GM23248 (cell line): ENCODE data around the gene ZNF644. TPM values are rescaled to one million over a fixed set of nuclear protein-coding genes. Genes with fewer than 3 reads are reported as not detected.
"Not testable (repeated sequence)": the region's sequence is repeated elsewhere in the genome, so short reads cannot be mapped to it uniquely, and the experiment has no call there.

Experiments
- DNase-seq: peaks from one replicate; pipeline ENCODE4 v3.0.0-alpha.2; 2015
- H2AFZ ChIP-seq: fragments of 200-600 bp; sonication (generic); 2 replicates; pipeline ENCODE4 v1.6.1; 2016; ENCODE audit warnings: antibody characterized with exemption
- H3F3A ChIP-seq: fragments of 200-600 bp; sonication (generic); 2 replicates; pipeline ENCODE4 v1.6.1; 2016; ENCODE audit warnings: mild to moderate bottlenecking, antibody characterized with exemption, mixed run types; ENCODE audit not compliant: insufficient read depth
- H3K27ac ChIP-seq: fragments of 200-600 bp; sonication (generic); 2 replicates; pipeline ENCODE4 v1.5.1; 2016; ENCODE audit warnings: mild to moderate bottlenecking
- H3K27me3 ChIP-seq: fragments of 200-600 bp; sonication (generic); replicated peaks from 2 replicates; pipeline ENCODE4 v1.6.1; 2016; ENCODE audit warnings: mild to moderate bottlenecking; ENCODE audit not compliant: insufficient read depth
- H3K36me3 ChIP-seq: fragments of 200-600 bp; sonication (generic); 2 replicates; pipeline ENCODE4 v1.6.1; 2016; ENCODE audit warnings: low read depth, mild to moderate bottlenecking
- H3K4me1 ChIP-seq: fragments of 200-600 bp; sonication (generic); 2 replicates; pipeline ENCODE4 v1.6.1; 2016; ENCODE audit warnings: mild to moderate bottlenecking; ENCODE audit not compliant: insufficient read depth
- H3K4me2 ChIP-seq: fragments of 200-600 bp; sonication (generic); one replicate; pipeline ENCODE4 v1.6.1; 2016; ENCODE audit warnings: mild to moderate bottlenecking; ENCODE audit not compliant: unreplicated experiment
- H3K4me3 ChIP-seq: fragments of 200-600 bp; sonication (generic); 2 replicates; pipeline ENCODE4 v1.5.1; 2016; ENCODE audit warnings: mild to moderate bottlenecking
- H3K79me2 ChIP-seq: fragments of 200-600 bp; sonication (generic); 2 replicates; pipeline ENCODE4 v1.6.1; 2016; ENCODE audit warnings: mild to moderate bottlenecking; ENCODE audit not compliant: insufficient read depth
- H3K9ac ChIP-seq: fragments of 200-600 bp; sonication (generic); 2 replicates; pipeline ENCODE4 v1.6.1; 2016; ENCODE audit warnings: mild to moderate bottlenecking
- H3K9me2 ChIP-seq: fragments of 200-600 bp; sonication (generic); 2 replicates; pipeline ENCODE4 v1.6.1; 2016; ENCODE audit warnings: mixed run types, mild to moderate bottlenecking, moderate library complexity; ENCODE audit not compliant: insufficient read depth
- H3K9me3 ChIP-seq: fragments of 200-600 bp; sonication (generic); one replicate; pipeline ENCODE4 v1.6.1; 2017; ENCODE audit warnings: low read depth
- H4K20me1 ChIP-seq: fragments of 200-600 bp; sonication (generic); 2 replicates; pipeline ENCODE4 v1.6.0; 2016; ENCODE audit not compliant: insufficient read depth
- EZH2 ChIP-seq: fragments of 200-600 bp; sonication (generic); IDR thresholded peaks from 2 replicates; pipeline ENCODE4 v1.6.1; 2018; ENCODE audit warnings: antibody characterized with exemption, mild to moderate bottlenecking; ENCODE audit not compliant: insufficient read depth, poor library complexity, severe bottlenecking
- EZH2phosphoT487 ChIP-seq: fragments of 200-600 bp; sonication (generic); IDR thresholded peaks from 2 replicates; pipeline ENCODE4 v1.6.1; 2018; ENCODE audit warnings: antibody characterized with exemption, moderate library complexity, mild to moderate bottlenecking, low read depth; ENCODE audit not compliant: insufficient read depth
- WGBS, 2 experiments: methylation state at CpG; one replicate each; pipeline ENCODE4 v1.1.6; 2015 to 2017; ENCODE audit warnings: low lambda C conversion rate in 2 of 2, low coverage in 1 of 2; ENCODE audit errors: missing lambda C conversion rate in 2 of 2; 5-methylcytosine and 5-hydroxymethylcytosine counted together
- in situ Hi-C: fragments of 300-500 bp; cut with MboI; formaldehyde crosslinking; loops from 2 replicates; pipeline ENCODE4 v1.15.0; 2020
- polyA plus RNA-seq: library from polyadenylated mRNA; unstranded; fragments of >200 nt; fragmentation: Nextera tagmentation; extraction: Ambion mirVana; gene quantifications from 2 replicates; pipeline ENCODE4 v1.2.1, GENCODE V29; 2016
- total RNA-seq: library from RNA; depleted of rRNA; stranded (reverse); fragments of >200 nt; shearing (Covaris generic); gene quantifications from 2 replicates; pipeline ENCODE4 v1.2.3, GENCODE V29; 2014

The ZNF644 gene
- total and polyA plus RNA-seq, 2 experiments from 2014 or later = 34.1 to 35.9 TPM

DNA sequence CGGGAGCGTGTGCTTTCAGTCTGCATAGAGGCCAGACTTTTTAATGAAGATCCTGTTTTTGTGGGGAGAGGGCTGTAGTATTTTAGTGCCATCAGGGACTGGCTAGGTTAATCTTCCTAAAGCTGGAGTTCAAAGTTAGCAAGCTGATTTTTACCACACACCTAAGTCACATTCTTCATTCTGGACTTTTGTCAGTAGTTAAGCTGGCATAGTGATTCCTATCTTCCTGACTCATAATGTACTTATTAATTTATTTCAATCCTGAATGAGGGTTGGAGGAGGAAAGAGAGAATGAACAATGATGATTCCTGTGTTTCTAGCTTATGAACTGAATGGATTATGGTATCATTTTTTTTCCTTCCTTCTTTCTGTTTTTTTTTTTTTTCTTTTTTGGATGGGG, 24.9 kb upstream of the ZNF644 start:
- H3K36me3 ChIP-seq = no peaks in the 10 kb centered on the region
- WGBS, 2 experiments = 31 to 32% methylated on average over 2 of the region's 2 CpGs
- no peak for TF ChIP-seq EZH2phosphoT487
- TF ChIP-seq EZH2 = no peak
- H3K9ac ChIP-seq = no peak overlapping the region
- no peaks in the 10 kb centered on the region for H3K9me3 ChIP-seq
- H2AFZ ChIP-seq = no peak overlapping the region
- no peaks in the 10 kb centered on the region for H4K20me1 ChIP-seq
- H3K79me2 ChIP-seq = no peaks in the 10 kb centered on the region
- H3K4me3 ChIP-seq = no peak overlapping the region
- H3K4me1 ChIP-seq = no peaks in the 10 kb centered on the region
- no peaks in the 10 kb centered on the region for H3K27me3 ChIP-seq
- H3K27ac ChIP-seq = no peak overlapping the region
- no peaks in the 10 kb centered on the region for H3K9me2 ChIP-seq
- no peak overlapping the region for H3K4me2 ChIP-seq
- in situ Hi-C loops = no loop called here
- no peaks in the 10 kb centered on the region for H3F3A ChIP-seq
- no peak for DNase-seq

DNA sequence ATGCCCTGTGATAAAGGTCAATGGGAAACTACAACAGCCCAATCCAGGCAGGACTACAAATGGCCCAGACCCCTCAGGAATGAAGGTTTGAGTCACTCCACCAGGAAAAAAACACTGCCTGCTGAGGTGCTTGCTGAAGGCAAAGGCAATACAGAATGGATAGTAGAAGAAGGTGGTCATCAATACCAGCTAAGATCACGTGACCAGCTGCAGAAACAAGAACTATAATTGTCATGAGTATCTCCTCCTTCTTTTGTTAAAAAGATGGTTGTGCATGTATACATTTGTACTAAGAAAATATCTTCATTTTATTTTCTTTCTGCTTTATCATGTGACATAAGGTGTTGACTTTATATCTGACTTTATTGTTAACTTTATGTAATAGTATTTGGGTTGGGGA, 23.4 kb upstream of the ZNF644 start:
- in situ Hi-C loops = no loop called here
- 6 to 33% methylated on average over 1 of the region's 1 CpG for WGBS, 2 experiments
- TF ChIP-seq EZH2 = no peak
- TF ChIP-seq EZH2phosphoT487 = no peak

DNA sequence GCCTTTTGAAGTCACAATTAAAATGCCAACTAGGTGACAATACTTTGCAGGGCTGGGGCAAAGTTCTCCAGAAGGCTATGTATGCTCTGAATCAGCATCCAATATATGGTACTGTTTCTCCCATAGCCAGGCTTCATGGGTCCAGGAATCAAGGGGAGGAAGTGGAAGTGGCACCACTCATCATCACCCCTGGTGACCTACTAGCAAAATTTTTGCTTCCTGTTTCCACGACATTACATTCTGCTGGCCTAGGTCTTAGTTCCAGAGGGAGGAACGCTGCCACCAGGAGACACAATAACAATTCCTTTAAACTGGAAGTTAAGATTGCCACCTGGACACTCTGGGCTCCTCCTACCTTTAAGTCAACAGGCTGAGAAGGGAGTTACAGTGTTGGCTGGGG, 22.9 kb upstream of the ZNF644 start:
- H3K36me3 ChIP-seq, H3K9ac ChIP-seq, H3F3A ChIP-seq, H4K20me1 ChIP-seq, H3K9me2 ChIP-seq, in situ Hi-C loops, H3K4me2 ChIP-seq, H3K27ac ChIP-seq, H3K27me3 ChIP-seq, H2AFZ ChIP-seq, H3K4me1 ChIP-seq, H3K4me3 ChIP-seq, DNase-seq, H3K9me3 ChIP-seq, H3K79me2 ChIP-seq: not testable (repeated sequence)
- WGBS, 2 experiments = 28 to 36% methylated on average over 2 of the region's 2 CpGs

More for the DNA sequence above, 23.4 kb upstream of the ZNF644 start:
- Histone ChIP-seq H4K20me1 (no peaks in the 10 kb centered on the region), H3K36me3 (no peaks in the 10 kb centered on the region), H3K4me2 (no peak overlapping the region), H2AFZ (no peak overlapping the region), H3F3A (no peaks in the 10 kb centered on the region), H3K27ac (no peak overlapping the region), H3K9me3 (no peaks in the 10 kb centered on the region), H3K4me1 (no peaks in the 10 kb centered on the region), H3K9ac (no peak overlapping the region), H3K4me3 (no peak overlapping the region), H3K9me2 (no peaks in the 10 kb centered on the region), H3K27me3 (no peaks in the 10 kb centered on the region), H3K79me2 (no peaks in the 10 kb centered on the region)
- no peak for DNase-seq

DNA sequence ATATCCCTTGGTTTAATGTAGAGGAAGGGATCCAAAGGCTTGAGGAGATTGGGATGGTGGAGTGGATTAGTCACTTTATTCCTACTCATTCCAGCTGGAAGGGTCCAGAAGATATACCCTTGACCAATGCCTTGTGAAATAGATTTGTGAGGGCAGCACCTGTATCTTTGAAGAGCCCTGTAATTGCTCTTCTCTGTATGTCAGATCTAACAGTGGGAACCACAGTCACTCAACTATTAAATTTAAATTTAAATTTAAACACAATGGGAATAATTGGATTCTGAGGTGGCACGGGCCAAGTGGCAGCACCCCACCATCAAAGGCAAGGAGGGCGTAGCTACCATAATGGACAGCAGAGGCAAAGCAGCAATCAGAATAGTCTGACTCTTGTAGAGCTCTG, 20.5 kb upstream of the ZNF644 start:
- H3K4me2 ChIP-seq, H3K9me3 ChIP-seq, DNase-seq, H3K9ac ChIP-seq, H4K20me1 ChIP-seq, H3K36me3 ChIP-seq, H3K4me3 ChIP-seq, H3K9me2 ChIP-seq, H3K4me1 ChIP-seq, H3K27ac ChIP-seq, H3F3A ChIP-seq, H3K79me2 ChIP-seq, H2AFZ ChIP-seq, in situ Hi-C loops, H3K27me3 ChIP-seq: not testable (repeated sequence)
- 23% methylated on average over 2 of the region's 2 CpGs for WGBS, 2 experiments

DNA sequence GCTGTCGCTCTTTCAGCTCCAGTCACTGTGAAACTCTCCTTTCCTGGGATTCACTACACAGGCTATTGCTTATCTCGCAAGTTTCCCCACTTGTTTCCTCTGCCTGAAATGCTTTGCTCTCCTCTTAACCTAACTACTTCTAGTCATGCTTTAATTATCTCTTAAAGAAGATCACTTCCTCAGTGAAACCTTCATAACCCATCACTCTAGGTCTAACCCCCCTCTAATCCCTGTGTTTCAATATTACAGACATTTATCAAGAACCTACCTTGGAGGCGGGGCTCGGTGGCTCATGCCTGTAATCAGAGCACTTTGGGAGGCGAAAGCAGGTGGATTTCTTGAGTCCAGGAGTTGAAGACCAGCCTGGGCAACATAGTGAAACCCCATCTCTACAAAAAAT, 16.7 kb upstream of the ZNF644 start:
- Histone ChIP-seq H3K9me2 (no peaks in the 10 kb centered on the region), H2AFZ (no peak overlapping the region), H3K4me1 (no peaks in the 10 kb centered on the region), H3K27me3 (0 out of 2 replicates have a peak, but pooled peaks cover 5% of the 10 kb centered on the region), H3K27ac (no peak overlapping the region), H3K36me3 (no peaks in the 10 kb centered on the region), H4K20me1 (no peaks in the 10 kb centered on the region), H3K79me2 (no peaks in the 10 kb centered on the region), H3K4me2 (no peak overlapping the region), H3K9me3 (no peaks in the 10 kb centered on the region), H3K4me3 (no peak overlapping the region), H3F3A (no peaks in the 10 kb centered on the region), H3K9ac (no peak overlapping the region)
- no peak for DNase-seq
- in situ Hi-C loops = no loop called here
- no peak for TF ChIP-seq EZH2phosphoT487
- no peak for TF ChIP-seq EZH2
- 69 to 74% methylated on average over 5 of the region's 5 CpGs for WGBS, 2 experiments
